ENCODE results near the gene PSMD9. TPM values are rescaled to one million over a fixed set of nuclear protein-coding genes. Genes with fewer than 3 reads are reported as not detected.

Gene PSMD9
- total RNA-seq, 1 experiment from 2014 or later: 64.8 TPM

DNA sequence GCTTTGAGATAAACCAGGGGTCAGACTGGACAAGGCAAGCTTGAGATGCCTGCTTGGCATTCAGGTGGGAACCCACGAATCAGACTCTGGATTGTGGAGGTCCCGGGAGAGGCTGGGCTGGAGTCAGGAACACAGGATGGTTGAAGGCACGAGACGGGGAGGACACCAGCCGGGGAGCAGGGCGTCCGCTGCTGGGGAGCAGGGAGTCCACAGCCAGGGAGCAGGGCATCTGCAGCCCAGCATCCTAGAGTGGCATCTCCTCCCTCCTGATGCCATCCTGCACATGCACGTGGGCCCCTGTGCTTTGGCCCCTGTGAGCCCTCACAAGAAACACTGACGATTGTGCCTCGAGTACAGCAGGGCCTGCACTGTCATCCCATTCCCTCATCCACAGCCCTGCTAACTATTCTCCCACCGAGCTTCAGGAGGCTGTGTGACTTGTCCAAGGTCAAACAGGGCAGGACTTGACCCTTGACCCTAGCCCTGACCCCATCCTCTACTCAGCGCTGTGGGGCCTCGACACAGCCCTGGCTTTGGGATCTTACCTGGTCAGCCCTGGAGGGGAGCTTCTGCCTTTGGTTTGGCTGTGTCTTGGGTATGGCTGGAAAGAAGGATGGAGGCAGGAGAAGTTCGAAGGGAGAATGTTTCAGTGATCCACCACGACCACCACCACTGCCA lies 74.9 kb downstream of the PSMD9 start:
- no peaks in the 10 kb centered on the region for H3F3A ChIP-seq (ENCODE audit: insufficient read depth, low read depth)
- H3K9me2 ChIP-seq (ENCODE audit: insufficient read depth): no peaks in the 10 kb centered on the region
- H3K27me3 ChIP-seq (ENCODE audit: insufficient read depth, low read depth): no peaks in the 10 kb centered on the region
- H3K9me3 ChIP-seq (ENCODE audit: insufficient read depth, low read depth): no peaks in the 10 kb centered on the region
- H3K27ac ChIP-seq: no peak overlapping the region
- no peaks in the 10 kb centered on the region for H3K36me3 ChIP-seq (ENCODE audit: low read depth)
- no peaks in the 10 kb centered on the region for H3K79me2 ChIP-seq (ENCODE audit: low read depth)
- no peaks in the 10 kb centered on the region for H3K4me1 ChIP-seq (replicated peaks; ENCODE audit: insufficient read depth)
- H4K20me1 ChIP-seq (ENCODE audit: insufficient read depth): no peaks in the 10 kb centered on the region
- intact Hi-C loops (cut with micrococcal nuclease; ENCODE audit: unreplicated experiment): no loop called here
- CTCF ChIA-PET: no interaction called here
- no peak overlapping the region for H3K4me2 ChIP-seq
- H2AFZ ChIP-seq: no peak overlapping the region
- no peak for DNase-seq
- POLR2A ChIA-PET (ENCODE audit: unreplicated experiment): no interaction called here
- H3K4me3 ChIP-seq: no peak overlapping the region
- no peak for TF ChIP-seq CTCF (conservative IDR thresholded peaks at IDR 0.05)
- no peak for TF ChIP-seq EZH2 (IDR thresholded peaks at IDR 0.05; ENCODE audit: low read depth)
- no TSS peak for BruUV-seq (replicated peaks)

DNA sequence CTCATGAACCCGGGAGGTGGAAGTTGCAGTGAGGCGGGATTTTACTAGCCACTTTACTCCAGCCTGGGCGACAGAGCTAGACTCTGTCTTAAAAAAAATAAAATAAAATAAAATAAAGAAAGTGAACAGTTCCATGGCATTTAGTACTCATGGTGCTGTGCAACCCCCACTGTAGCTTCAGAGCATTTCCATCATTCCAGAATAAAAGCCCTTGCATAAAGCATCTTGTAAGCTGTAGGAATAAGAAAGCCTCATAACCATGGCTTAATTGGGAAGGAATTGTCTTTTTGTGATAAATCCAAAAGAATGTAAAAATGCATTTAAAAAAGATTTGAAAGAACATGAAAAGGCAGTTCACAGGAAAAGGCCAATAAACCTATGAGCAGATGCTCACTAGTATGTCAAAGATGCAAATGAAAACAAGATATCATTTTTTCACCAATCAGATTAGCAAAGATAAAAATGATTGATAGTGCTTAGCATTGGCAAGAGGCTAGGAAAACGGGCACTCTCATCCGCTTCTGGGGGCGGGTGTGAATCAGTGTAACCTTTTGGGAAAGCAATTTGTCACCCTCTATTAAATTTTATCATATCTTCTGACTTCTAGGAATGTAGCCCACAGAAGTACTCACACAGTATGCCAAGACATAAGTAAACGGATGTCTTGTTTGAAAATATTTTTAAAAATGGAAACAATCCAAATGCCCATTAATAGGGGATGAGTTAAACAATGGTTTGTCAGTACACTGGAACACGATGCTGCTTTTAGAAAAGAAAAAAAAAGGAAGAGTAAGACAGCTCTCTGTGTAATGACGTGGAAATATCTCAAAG lies 76.4 kb downstream of the PSMD9 start:
- Histone ChIP-seq H3K79me2 (ENCODE audit: low read depth) (no peaks in the 10 kb centered on the region), H3K27me3 (ENCODE audit: insufficient read depth, low read depth) (no peaks in the 10 kb centered on the region), H3K36me3 (ENCODE audit: low read depth) (no peaks in the 10 kb centered on the region), H3K9me3 (ENCODE audit: insufficient read depth, low read depth) (no peaks in the 10 kb centered on the region), H4K20me1 (ENCODE audit: insufficient read depth) (no peaks in the 10 kb centered on the region), H3K4me2 (no peak overlapping the region), H3K4me1 (replicated peaks; ENCODE audit: insufficient read depth) (no peaks in the 10 kb centered on the region), H3K27ac (no peak overlapping the region), H3K4me3 (no peak overlapping the region), H3F3A (ENCODE audit: insufficient read depth, low read depth) (no peaks in the 10 kb centered on the region), H2AFZ (no peak overlapping the region), H3K9me2 (ENCODE audit: insufficient read depth) (no peaks in the 10 kb centered on the region)
- intact Hi-C loops (cut with micrococcal nuclease; ENCODE audit: unreplicated experiment): no loop called here
- POLR2A ChIA-PET (ENCODE audit: unreplicated experiment): no interaction called here
- TF ChIP-seq EZH2 (IDR thresholded peaks at IDR 0.05; ENCODE audit: low read depth) (no peak), CTCF (conservative IDR thresholded peaks at IDR 0.05) (no peak)
- DNase-seq: no peak
- no TSS peak for BruUV-seq (replicated peaks)
- CTCF ChIA-PET: no interaction called here

GRCh38 chr12:121966959-121967358 lies 78.4 kb downstream of the PSMD9 start:
- Histone ChIP-seq H2AFZ (no peak overlapping the region), H3K4me2 (no peak overlapping the region), H3K27me3 (ENCODE audit: insufficient read depth, low read depth) (no peaks in the 10 kb centered on the region), H3K4me1 (replicated peaks; ENCODE audit: insufficient read depth) (no peaks in the 10 kb centered on the region), H3K36me3 (ENCODE audit: low read depth) (no peaks in the 10 kb centered on the region), H4K20me1 (ENCODE audit: insufficient read depth) (no peaks in the 10 kb centered on the region), H3K79me2 (ENCODE audit: low read depth) (no peaks in the 10 kb centered on the region), H3F3A (ENCODE audit: insufficient read depth, low read depth) (no peaks in the 10 kb centered on the region), H3K4me3 (no peak overlapping the region), H3K9me2 (ENCODE audit: insufficient read depth) (no peaks in the 10 kb centered on the region), H3K27ac (no peak overlapping the region), H3K9me3 (ENCODE audit: insufficient read depth, low read depth) (no peaks in the 10 kb centered on the region)
- BruUV-seq (replicated peaks): no TSS peak
- TF ChIP-seq CTCF (conservative IDR thresholded peaks at IDR 0.05): no peak
- no peak for TF ChIP-seq EZH2 (IDR thresholded peaks at IDR 0.05; ENCODE audit: low read depth)
- DNase-seq: no peak
- ChIA-PET POLR2A (ENCODE audit: unreplicated experiment) (no interaction called here), CTCF (no interaction called here)
- intact Hi-C loops (cut with micrococcal nuclease; ENCODE audit: unreplicated experiment): no loop called here

Other genes starting within 250 kb of the PSMD9 start
- 1.8 and 2.9 TPM in 2 replicates for gene MORN3, start 219.1 kb upstream of the PSMD9 start, total RNA-seq (2021)
- 10.3 and 12.4 TPM in 2 replicates for gene TMEM120B, start 176.0 kb upstream of the PSMD9 start, total RNA-seq (2021)
- 132 and 179 TPM in 2 replicates for gene RHOF, start 95.1 kb upstream of the PSMD9 start, total RNA-seq (2021)
- gene SETD1B, start 84.8 kb upstream of the PSMD9 start, total RNA-seq (2021): 16.4 and 22.6 TPM in 2 replicates
- gene HPD, start 29.9 kb upstream of the PSMD9 start, total RNA-seq (2021): 0.35 and 0.92 TPM in 2 replicates
- gene CFAP251, start 29.8 kb downstream of the PSMD9 start, total RNA-seq (2021): 3.7 and 4.3 TPM in 2 replicates
- 6.3 and 6.6 TPM in 2 replicates for gene BCL7A, start 133.1 kb downstream of the PSMD9 start, total RNA-seq (2021)
- 62.1 and 83.3 TPM in 2 replicates for gene MLXIP, start 190.0 kb downstream of the PSMD9 start, total RNA-seq (2021)